ENCODE data around the gene AOC2.
A peak's percentile ranks its signal among the peaks of the same experiment; 100 is the strongest.

Gene AOC2

DNA sequence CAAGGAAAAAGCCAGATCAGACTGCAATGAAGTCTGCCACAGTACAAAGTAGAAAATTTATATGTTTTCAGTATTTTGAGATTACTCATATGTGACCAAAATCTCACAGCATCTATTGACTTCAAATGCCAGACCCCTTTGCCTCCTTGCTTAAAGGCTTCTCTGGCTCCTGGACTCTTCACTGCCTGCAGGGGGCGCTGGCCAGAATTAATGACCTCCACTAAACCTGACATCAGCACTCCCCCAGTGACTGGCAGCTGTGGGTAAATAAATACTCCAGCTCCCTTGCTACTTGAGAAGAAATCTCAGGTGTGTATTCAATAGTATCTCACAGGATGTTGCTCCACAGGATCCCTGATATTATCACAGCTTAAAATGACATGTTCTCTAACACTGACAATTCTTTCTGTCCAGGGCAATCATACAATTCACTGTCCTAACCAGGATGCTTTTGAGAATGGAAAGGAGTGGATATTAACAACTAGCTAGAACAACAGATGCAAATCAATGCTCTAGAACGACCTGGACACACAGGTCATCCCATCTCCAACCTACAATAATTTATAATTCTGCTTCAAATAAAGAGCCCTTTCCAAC, 24.3 kb upstream of the AOC2 start:
- Histone ChIP-seq H3K27ac (no peak overlapping the region), H3K27me3 (no peaks in the 10 kb centered on the region), H3K4me1 (peaks cover 0 to 23% (median 15%) of the 10 kb centered on the region in 4 donors), H3K9me3 (no peaks in the 10 kb centered on the region), H3K4me3 (no peak overlapping the region), H3K36me3 (peaks cover 63 to 77% (median 77%) of the 10 kb centered on the region in 3 donors)
- DNase-seq, result peak in 1 of 2 donors; percentile 42
- TF ChIP-seq, protein P1, sequence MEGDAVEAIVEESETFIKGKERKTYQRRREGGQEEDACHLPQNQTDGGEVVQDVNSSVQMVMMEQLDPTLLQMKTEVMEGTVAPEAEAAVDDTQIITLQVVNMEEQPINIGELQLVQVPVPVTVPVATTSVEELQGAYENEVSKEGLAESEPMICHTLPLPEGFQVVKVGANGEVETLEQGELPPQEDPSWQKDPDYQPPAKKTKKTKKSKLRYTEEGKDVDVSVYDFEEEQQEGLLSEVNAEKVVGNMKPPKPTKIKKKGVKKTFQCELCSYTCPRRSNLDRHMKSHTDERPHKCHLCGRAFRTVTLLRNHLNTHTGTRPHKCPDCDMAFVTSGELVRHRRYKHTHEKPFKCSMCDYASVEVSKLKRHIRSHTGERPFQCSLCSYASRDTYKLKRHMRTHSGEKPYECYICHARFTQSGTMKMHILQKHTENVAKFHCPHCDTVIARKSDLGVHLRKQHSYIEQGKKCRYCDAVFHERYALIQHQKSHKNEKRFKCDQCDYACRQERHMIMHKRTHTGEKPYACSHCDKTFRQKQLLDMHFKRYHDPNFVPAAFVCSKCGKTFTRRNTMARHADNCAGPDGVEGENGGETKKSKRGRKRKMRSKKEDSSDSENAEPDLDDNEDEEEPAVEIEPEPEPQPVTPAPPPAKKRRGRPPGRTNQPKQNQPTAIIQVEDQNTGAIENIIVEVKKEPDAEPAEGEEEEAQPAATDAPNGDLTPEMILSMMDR (IDR thresholded peaks at IDR 0.05), result peak; percentile 32 to 47
- intact Hi-C loops (cut with DNase I; ENCODE audit: low total_unique reads), result loop anchor here (5.0 kb wide), 1 partner anchor 98 kb away; no protein-coding TSS in a partner anchor

DNA sequence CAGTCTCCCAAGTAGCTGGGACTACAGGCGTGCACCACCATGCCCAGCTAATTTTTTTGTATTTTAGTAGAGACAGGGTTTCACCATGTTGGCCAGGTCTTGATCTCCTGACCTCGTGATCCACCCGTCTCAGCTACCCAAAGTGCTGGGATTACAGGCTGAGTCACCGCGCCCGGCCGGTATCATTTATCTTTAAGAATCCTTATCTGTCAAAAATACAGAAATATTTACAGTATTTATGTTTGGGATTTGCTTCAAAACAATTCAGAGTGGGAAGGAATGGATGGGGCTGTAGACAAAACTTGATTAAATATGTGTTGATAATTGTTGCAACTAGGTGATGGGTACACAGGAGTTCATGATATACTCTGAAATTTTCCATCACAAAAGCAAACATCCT, 23.2 kb upstream of the AOC2 start:
- intact Hi-C loops (cut with DNase I; ENCODE audit: low total_unique reads), result loop anchor here (5.0 kb wide), 1 partner anchor 99 kb away; no protein-coding TSS in a partner anchor
- no peaks in the 10 kb centered on the region for H3K27me3 ChIP-seq
- H3K4me3 ChIP-seq, result no peak overlapping the region
- H3K36me3 ChIP-seq, result peaks cover 52 to 66% (median 65%) of the 10 kb centered on the region in 3 donors
- H3K27ac ChIP-seq, result no peak overlapping the region
- no peaks in the 10 kb centered on the region for H3K9me3 ChIP-seq
- TF ChIP-seq, protein P1 (IDR thresholded peaks at IDR 0.05), result no peak
- DNase-seq, result no peak
- H3K4me1 ChIP-seq, result peaks cover 0 to 23% (median 15%) of the 10 kb centered on the region in 4 donors

DNA sequence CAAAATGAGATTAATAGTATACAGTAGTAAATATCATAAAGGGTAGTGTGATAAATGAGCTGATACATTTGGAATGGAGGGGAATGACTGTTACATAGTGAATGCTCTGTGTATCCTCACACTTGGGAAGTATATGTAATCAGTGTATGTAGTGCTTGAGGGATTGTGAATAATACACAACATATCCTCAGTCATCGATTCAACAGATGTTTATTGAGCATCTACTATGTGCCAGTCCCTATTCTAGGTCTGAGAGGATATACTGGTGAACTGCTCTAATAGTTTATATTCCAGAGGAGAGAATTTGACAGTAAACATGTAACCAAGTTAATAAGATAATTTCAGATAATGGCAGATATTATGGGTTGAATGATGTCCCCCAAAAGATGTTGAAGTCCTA, 16.9 kb upstream of the AOC2 start:
- Histone ChIP-seq H3K27ac (no peak overlapping the region), H3K4me3 (no peak overlapping the region), H3K9me3 (no peaks in the 10 kb centered on the region), H3K36me3 (peaks cover 0 to 3% (median 3%) of the 10 kb centered on the region in 3 donors), H3K4me1 (peaks cover 0 to 22% (median 15%) of the 10 kb centered on the region in 4 donors), H3K27me3 (no peaks in the 10 kb centered on the region)
- DNase-seq, result no peak
- TF ChIP-seq, protein P1 (IDR thresholded peaks at IDR 0.05), result no peak
- intact Hi-C loops (cut with DNase I; ENCODE audit: low total_unique reads), result no loop called here

DNA sequence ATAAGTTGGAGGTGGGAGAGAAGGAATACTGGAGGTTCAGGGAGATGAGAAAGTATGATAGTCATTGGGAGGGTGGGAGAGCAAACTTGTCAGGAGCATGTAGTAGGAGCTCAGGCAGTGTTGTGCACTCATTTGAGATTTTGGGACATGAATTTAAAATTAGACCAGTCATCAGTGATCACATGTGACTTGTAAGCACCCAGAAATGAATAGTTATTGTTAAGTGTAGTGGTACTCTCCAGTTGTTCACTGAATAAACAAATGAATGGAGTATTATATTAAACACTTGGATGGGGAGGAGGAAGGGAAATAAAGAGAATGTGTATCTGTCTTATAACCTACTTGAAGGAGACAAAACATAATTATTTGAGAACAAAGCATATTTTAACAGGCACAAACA, 13.4 kb upstream of the AOC2 start:
- Histone ChIP-seq H3K9me3 (no peaks in the 10 kb centered on the region), H3K4me1 (peaks cover 0 to 23% (median 6%) of the 10 kb centered on the region in 4 donors), H3K27ac (no peak overlapping the region), H3K4me3 (no peak overlapping the region), H3K27me3 (no peaks in the 10 kb centered on the region), H3K36me3 (peaks cover 0 to 14% (median 4%) of the 10 kb centered on the region in 3 donors)
- intact Hi-C loops (cut with DNase I; ENCODE audit: low total_unique reads), result no loop called here
- DNase-seq, result no peak
- TF ChIP-seq, protein P1 (IDR thresholded peaks at IDR 0.05), result no peak

DNA sequence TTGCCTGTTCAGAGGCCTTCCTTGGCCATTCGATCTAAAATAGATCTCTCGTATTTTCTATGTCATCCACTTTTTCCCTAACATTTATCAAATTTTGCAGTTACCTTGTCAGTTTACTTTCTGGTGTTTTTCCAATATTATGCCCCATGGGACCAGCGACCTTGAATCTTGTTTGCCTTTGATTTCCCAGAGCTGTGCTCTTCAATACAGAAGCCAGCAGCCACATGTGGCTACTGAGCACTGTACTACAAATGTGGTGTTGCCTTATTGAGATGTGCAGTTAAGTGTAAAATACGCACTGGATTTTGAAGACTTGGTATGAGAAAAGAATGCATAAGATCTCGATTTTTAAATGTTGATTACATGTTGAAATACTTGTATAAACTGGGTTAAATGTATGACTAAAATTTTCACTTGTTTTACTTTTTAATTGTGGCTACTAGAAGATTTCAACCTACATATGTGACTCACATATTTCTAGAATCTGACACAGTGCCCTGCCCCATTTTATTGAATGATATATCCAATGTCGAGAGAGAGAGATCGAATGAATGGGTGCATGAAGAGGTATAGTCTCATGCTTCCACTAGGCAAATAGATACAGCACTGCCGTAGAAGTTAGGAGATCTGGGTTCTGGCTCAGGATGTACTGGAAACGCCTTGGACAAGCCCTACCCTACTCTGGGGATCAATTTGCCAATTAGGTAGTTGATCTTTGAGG, 12.0 kb upstream of the AOC2 start:
- TF ChIP-seq, protein P1 (IDR thresholded peaks at IDR 0.05), result no peak
- Histone ChIP-seq H3K4me3 (peak overlapping the region; percentile 80 to 81), H3K9me3 (no peaks in the 10 kb centered on the region), H3K27ac (peak overlapping the region; percentile 85 to 86), H3K27me3 (no peaks in the 10 kb centered on the region), H3K36me3 (peaks cover 8 to 28% (median 13%) of the 10 kb centered on the region in 3 donors), H3K4me1 (peaks cover 0 to 23% (median 6%) of the 10 kb centered on the region in 4 donors)
- DNase-seq, result no peak
- intact Hi-C loops (cut with DNase I; ENCODE audit: low total_unique reads), result no loop called here
